ENCODE data around the gene FAM50A.

DNA sequence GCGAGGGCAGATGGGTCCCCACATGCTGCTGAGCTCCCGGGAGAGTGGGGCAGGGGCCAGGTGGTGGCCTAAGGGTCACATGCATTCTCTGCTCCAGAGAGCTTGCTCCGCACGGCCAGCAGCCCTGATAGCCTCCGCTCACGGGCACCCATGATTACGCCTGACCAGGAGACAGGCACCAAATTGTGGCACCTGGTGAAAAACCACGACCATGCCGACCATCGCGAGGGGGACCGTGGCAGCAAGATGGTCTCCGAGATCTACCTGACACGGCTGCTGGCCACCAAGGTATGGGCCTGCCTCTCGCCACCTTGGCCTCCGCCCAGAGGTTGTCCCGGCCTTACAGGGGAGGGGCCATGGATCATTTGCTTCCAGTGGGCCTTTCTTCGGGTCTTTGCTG is 25.9 kb downstream of the FAM50A start:
- TF ChIP-seq, protein P1, sequence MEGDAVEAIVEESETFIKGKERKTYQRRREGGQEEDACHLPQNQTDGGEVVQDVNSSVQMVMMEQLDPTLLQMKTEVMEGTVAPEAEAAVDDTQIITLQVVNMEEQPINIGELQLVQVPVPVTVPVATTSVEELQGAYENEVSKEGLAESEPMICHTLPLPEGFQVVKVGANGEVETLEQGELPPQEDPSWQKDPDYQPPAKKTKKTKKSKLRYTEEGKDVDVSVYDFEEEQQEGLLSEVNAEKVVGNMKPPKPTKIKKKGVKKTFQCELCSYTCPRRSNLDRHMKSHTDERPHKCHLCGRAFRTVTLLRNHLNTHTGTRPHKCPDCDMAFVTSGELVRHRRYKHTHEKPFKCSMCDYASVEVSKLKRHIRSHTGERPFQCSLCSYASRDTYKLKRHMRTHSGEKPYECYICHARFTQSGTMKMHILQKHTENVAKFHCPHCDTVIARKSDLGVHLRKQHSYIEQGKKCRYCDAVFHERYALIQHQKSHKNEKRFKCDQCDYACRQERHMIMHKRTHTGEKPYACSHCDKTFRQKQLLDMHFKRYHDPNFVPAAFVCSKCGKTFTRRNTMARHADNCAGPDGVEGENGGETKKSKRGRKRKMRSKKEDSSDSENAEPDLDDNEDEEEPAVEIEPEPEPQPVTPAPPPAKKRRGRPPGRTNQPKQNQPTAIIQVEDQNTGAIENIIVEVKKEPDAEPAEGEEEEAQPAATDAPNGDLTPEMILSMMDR (IDR thresholded peaks at IDR 0.05; ENCODE audit: insufficient read depth, low read length, poor library complexity, severe bottlenecking) = no peak
- TF ChIP-seq EZH2phosphoT487 (conservative IDR thresholded peaks at IDR 0.05; ENCODE audit: low read length) = no peak
